Stimulated activated naive CD8-positive, alpha-beta T cell treated with anti-CD3 and anti-CD28 coated beads, Interleukin-15, Interleukin-2, amounts not matched to agents 100 U/mL and 50 U/mL, for 24 hours (primary cell): ENCODE results near the gene VEZF1.
A peak's percentile ranks its signal among the peaks of the same experiment; 100 is the strongest.

ENCODE experiments used
- ATAC-seq: fragments of 150-1000 bp; cut with Tn5 transposase; one replicate; pipeline ENCODE4 v1.10.0; 2021
- DNase-seq: peaks from one replicate; pipeline ENCODE4 v3.0.0; 2021

The VEZF1 gene

DNA sequence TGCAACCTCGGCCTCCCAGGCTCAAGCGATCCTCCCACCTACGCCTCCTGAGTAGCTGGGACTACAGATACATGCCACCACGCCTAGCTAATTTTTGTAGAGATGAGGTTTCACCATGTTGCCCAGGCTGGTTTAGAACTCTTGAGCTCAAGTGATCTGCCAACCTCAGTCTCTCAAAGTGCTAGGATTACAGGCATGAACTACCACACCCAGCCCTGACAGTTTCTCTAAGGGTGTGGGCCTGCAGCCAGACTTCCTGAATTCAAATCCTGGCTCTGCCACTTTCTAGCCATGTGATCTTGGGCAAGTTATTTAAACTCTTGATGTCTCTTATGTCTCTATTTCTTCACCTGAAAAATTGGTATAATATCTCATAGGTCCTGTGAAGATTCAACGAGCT lies 38.4 kb downstream of the VEZF1 start:
- DNase-seq: no peak

DNA sequence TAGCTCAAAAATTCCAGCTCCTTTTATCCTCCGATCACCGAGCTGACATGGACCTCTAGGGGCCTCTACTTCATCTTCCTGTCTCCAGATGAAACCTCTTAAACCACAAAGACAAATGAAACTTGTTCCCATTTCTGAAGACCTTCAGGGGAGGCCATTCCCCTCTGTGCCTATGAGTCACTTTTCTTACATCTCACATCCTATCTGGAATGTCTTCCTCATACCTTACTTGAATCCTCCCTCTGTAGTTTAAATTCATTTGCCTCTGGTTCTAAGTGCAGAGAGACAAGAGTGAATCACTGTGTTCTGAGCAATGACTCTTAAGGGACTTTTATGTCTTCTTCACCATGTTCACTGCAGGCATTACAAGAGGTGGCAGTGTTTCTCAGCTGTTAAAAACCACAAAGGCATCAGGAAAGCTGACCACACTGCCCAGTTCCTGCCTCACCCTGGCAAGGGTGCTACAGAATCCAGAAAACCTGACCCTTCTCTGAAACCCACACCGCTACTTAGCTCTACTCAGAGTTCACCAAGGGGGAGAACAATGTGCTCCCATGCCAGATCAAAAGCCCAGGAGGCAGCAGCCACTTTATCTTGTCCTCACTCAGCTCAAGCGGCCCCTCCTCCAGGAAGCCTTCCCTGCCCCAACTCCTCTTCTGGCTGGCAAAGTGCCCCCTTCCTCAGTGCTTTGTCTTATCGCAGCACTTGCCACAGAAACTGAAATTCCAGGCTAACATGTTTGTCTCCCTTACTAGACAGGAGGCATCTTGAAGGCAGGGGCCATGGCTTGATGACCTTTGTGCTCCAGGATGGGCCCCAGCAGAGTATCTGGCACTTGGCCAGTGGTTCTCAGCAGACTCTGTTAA lies 39.3 kb downstream of the VEZF1 start:
- no peak for DNase-seq

More for the DNA sequence above, 38.4 kb downstream of the VEZF1 start:
- ATAC-seq: no peak

DNA sequence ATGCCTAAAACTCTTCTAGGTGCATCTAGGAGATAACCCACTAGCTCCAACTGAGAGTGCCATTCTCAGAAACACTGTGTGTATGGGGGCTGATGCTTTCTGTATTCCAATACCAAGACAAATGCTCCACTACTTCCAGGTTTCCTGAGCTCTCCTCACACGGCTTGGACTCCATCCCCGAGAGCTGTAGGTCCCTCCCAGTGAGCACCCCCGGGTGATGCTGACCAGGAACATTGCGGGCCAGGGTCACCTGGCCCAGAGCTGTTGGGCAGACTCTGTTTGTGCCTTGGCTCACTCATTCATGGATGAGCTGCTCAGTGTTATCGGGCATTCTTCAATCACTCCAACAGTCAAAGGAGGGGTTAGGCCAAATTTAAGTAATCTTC lies 39.9 kb downstream of the VEZF1 start:
- DNase-seq (no peak), ATAC-seq (no peak)

More for the DNA sequence above, 39.3 kb downstream of the VEZF1 start:
- ATAC-seq: peak; percentile 53

DNA sequence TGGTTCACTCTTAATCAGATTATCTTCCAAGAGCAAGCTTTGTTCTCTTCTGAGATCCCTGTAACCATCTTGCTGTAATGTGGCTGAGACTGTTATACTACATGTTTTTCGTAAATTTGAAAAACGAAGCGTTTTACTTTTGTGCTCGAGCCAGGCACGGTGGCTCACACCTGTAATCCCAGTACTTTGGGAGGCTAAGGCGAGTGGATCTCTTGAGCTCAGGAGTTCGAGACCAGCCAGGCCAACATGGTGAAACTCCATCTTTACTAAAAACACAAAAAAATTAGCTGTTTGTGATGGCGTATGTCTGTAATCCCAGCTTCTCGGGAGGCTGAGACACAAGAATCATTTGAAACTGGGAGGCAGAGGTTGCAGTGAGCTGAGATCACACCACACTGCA lies 40.7 kb downstream of the VEZF1 start:
- ATAC-seq (no peak), DNase-seq (no peak)

DNA sequence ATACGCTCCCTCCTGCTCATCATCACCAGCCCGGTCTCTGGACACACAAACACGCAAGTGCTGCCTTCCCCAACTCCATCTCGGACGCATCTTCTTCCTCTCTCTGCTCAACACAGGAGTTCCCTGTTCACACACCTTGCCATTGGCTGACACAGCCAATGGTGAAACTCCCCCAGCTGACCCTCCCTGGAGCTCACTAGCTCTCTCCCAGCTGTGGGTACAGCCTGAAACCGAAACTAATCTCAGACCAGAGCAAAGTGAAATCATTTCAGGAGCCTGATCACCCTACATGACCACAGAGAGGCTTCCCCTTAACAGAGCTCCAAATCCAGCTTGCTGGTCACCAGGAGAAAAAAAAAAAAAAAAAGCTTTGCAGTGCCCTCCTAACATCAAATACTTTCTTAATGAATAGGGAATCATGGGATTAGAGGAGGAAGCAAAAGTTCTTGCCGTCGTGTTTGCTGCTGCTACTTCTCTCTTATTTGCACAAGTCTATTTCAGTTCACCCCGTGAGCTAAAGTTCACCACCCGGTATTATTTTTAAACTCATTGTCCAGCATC lies 41.2 kb downstream of the VEZF1 start:
- ATAC-seq (peak; percentile 75), DNase-seq (peak; percentile 37)

- ATAC-seq: no peak
- DNase-seq: no peak
These were observed 41.9 kb downstream of the VEZF1 start for GRCh38 chr17:57945996-57946797.

- DNase-seq: no peak
- ATAC-seq: no peak
These were observed 43.1 kb downstream of the VEZF1 start for GRCh38 chr17:57944908-57945307.

GRCh38 chr17:57943645-57944044 lies 44.4 kb downstream of the VEZF1 start:
- ATAC-seq: no peak

GRCh38 chr17:57943140-57943539 lies 44.9 kb downstream of the VEZF1 start:
- no peak for ATAC-seq

More at GRCh38 chr17:57943645-57944044, 44.4 kb downstream of the VEZF1 start:
- DNase-seq: no peak

GRCh38 chr17:57941384-57942370 lies 46.4 kb downstream of the VEZF1 start:
- no peak for ATAC-seq

More at GRCh38 chr17:57943140-57943539, 44.9 kb downstream of the VEZF1 start:
- no peak for DNase-seq

GRCh38 chr17:57940653-57941329 lies 47.3 kb downstream of the VEZF1 start:
- peak; percentile 55 for ATAC-seq
- peak; percentile 21 for DNase-seq

More at GRCh38 chr17:57941384-57942370, 46.4 kb downstream of the VEZF1 start:
- DNase-seq: no peak

DNA sequence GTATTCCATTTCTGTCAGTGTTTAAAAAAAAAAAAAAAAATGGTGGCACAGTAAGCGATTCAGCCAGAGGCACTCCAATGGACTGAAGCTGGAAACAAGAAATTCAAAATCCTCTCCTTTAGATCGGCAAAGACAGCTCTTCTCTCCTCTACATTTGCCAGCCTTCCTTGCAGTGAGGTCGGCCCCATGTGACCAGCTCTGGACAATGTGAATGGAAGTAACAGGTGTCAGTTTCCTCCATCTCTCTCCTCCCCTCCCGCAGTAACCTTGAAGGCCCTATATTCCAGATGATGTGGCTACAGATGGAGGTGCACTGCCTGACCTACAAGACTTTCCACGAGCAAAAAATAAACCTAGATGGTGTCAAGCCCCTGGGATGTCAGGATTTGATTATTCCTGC lies 47.8 kb downstream of the VEZF1 start:
- DNase-seq (no peak), ATAC-seq (no peak)

DNA sequence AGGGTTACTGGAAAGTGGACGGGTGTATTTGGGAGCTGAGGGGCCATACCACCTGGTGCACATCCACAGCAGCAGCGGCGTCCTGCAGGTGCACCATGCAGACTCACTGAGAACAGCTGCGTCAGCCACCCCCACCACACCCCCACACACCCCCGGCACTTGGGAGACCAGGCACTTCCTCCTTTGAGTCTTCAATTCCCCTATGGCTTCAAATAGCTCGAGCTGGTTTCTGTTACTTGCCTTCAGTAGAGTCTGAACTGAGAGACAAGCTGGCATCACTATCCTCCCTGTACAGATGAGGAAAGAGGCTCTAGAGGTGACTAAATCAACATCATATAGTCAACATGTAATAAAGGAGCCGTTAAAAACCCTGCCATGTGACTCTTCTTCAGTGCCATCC lies 48.3 kb downstream of the VEZF1 start:
- peak; percentile 18 for DNase-seq

DNA sequence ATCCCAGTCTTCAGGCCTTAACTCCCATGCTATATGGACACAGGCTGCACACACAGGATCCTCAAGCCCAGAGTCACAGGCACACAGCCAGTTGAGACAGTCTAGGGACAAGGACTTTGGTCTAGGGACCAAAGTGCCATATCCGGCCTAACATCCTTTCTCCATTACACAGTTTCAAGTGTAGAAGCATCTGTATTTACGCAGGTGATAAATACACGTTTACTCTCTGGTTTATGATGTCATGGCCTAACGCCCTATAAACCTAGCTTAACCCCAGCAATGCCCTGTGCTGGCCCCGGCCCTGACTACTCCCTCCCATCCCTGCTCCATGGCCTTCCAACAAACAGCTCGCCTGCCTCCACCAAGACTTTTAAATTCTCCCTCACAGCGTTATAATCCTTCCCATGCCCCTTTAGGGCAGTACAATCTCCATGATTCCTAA lies 50.0 kb downstream of the VEZF1 start:
- no peak for DNase-seq
- ATAC-seq: no peak

More for the DNA sequence above, 48.3 kb downstream of the VEZF1 start:
- ATAC-seq: peak; percentile 41

DNA sequence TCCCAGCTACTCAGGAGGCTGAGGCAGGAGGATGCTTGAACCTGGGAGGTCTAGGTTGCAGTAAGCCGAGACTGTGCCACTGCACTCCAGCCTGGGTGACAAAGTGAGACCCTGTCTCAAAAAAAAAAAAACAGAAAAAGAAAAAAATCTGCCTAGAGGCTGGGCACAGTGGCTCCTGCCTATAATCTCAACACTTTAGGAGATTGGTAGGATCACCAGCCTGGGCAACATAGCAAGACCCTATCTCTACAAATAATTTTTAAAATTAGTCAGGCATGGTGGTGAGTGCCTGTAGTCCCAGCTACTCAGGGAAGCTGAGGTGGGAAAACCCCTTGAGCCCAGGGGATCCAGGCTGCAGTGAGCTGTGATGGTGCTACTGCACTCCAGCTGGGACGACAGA lies 50.6 kb downstream of the VEZF1 start:
- DNase-seq (no peak), ATAC-seq (no peak)

DNA sequence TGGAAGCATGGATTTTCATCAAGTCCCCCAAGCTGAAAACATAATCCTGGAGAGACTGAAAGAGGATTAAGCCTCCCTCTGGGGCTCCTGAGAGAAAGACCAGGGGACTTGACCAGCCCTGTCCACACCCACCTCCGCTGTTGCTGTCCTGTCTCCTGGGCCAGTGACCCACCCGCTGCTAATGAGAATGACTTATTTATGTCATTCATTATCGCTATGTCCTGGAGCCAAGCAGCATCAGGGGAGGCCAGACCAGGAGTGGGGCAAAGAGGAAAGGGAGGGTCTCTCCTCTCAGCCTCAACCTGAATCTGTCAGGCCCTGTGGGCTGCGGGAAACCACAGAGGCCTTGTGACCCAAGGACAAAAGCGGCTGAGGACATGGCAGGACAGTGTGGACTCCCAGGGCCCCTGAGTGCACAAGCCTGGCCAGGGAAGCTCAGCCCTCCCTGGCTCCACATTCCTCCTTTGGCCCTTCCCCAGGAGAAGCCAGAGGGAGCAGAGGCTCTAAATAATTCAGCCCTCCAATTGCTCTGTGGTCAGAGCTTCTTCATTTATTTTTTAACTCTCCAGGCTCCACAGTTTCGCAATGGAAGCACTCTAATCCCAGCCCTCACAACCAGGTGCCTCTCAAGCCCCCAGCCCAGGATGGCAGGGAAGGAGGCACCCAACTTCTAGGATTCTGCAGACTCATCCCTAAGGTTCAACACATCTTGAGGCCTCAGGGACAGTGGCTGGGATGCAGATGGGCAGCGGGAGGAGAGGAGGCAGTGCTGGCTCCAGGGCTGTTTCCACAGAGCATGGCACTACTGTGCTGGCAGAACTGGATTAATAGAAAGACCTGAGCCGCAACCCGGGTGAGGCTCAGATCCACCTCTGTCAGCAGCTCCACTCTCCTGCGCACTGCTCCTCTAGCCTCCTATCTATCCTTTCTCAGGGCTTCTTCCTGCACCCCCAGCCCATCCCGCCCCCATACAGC lies 51.9 kb downstream of the VEZF1 start:
- no peak for DNase-seq

GRCh38 chr17:57931488-57932137 lies 56.4 kb downstream of the VEZF1 start:
- no peak for ATAC-seq
- DNase-seq: no peak

More for the DNA sequence above, 51.9 kb downstream of the VEZF1 start:
- ATAC-seq: no peak

- ATAC-seq (no peak), DNase-seq (no peak)
These were observed 57.8 kb downstream of the VEZF1 start for GRCh38 chr17:57930239-57930638.

DNA sequence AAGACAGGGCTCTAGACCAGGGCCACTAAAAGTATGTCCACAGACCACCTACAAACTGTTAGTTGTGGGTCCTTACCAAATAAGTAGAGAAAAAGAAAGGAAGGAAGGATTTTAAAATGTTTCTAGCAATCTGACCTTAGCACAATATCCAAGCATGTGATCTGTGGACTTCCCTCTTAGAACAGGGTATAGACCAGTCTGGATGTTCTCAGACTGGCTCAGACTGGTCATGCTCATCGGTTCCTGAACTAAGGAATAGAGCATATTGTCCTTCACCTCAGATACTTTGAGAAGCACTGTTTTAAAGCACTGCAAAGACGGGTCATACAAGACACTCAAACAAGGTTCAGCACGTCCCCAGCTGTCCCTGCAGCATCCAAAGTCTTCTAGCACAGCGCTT lies 58.7 kb downstream of the VEZF1 start:
- DNase-seq (no peak), ATAC-seq (no peak)
